Measurements from ENCODE around the gene PARD6G. TPM values are rescaled to one million over a fixed set of nuclear protein-coding genes. Genes with fewer than 3 reads are reported as not detected.

The PARD6G gene
- total RNA-seq, 1 donor from 2014 or later = 29.6 TPM

GRCh38 chr18:80168346-80168745 lies 79.0 kb downstream of the PARD6G start:
- Mint-ChIP-seq H3K4me3 (ENCODE audit: unreplicated experiment) (no peak overlapping the region), H3K36me3 (ENCODE audit: low read depth, unreplicated experiment) (peaks cover 29% of the 10 kb centered on the region)
- no peak for FAIRE-seq

DNA sequence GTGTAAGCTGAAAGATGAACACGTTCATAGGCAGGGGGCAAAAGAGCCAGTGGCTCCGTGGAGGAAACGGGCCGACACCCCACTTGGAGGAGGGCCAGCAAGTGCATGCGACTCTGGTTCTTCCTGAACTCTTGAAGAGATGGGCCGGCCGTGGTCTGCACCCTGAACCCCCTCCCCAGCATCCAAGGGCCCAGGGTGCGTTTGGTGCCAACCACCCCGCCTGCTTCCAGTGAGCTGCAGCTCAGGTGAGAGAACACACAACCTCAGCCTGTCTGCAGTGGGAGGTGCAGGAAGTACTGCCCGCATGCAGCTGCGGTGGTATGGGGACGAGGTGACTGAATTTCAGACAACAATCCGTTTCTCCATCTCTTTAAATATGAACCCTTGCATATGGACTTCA lies 79.4 kb downstream of the PARD6G start:
- no peak for DNase-seq (ENCODE audit: low read depth)
- no peaks in the 10 kb centered on the region for H3K79me2 ChIP-seq (ENCODE audit: insufficient read depth, low read length)

More at GRCh38 chr18:80168346-80168745, 79.0 kb downstream of the PARD6G start:
- Mint-ChIP-seq H3K9me3 (ENCODE audit: unreplicated experiment) (peaks cover 16% of the 10 kb centered on the region), H3K27me3 (ENCODE audit: low read depth, unreplicated experiment) (no peaks in the 10 kb centered on the region), H3K4me1 (ENCODE audit: low read depth, unreplicated experiment) (peaks cover 27% of the 10 kb centered on the region), H3K27ac (ENCODE audit: unreplicated experiment) (no peak overlapping the region)
- Histone ChIP-seq H3K27me3 (ENCODE audit: insufficient read depth, low read length) (no peaks in the 10 kb centered on the region), H3K4me3 (ENCODE audit: insufficient read depth, low read depth, low read length) (no peak overlapping the region), H3K4me1 (ENCODE audit: insufficient read depth, low read length) (no peaks in the 10 kb centered on the region), H4K20me1 (ENCODE audit: insufficient read depth, low read length) (no peaks in the 10 kb centered on the region), H3K4me2 (ENCODE audit: low read length) (no peak overlapping the region), H3K27ac (ENCODE audit: low read depth, low read length) (no peak overlapping the region), H3K36me3 (ENCODE audit: insufficient read depth, low read length) (no peaks in the 10 kb centered on the region), H3K9me3 (ENCODE audit: insufficient read depth, low read depth, low read length) (no peaks in the 10 kb centered on the region), H2AFZ (ENCODE audit: low read depth, low read length) (no peak overlapping the region), H3K9ac (ENCODE audit: low read length) (no peak overlapping the region), H3K79me2 (ENCODE audit: insufficient read depth, low read length) (no peaks in the 10 kb centered on the region)
- DNase-seq (ENCODE audit: low read depth) = no peak
- TF ChIP-seq CTCF (IDR thresholded peaks at IDR 0.05; ENCODE audit: insufficient read depth, low read depth, low read length) (no peak), EZH2 (IDR thresholded peaks at IDR 0.05; ENCODE audit: insufficient read depth, low read length) (no peak)

More for the DNA sequence above, 79.4 kb downstream of the PARD6G start:
- Mint-ChIP-seq H3K4me3 (ENCODE audit: unreplicated experiment) (no peak overlapping the region), H3K27me3 (ENCODE audit: low read depth, unreplicated experiment) (no peaks in the 10 kb centered on the region), H3K4me1 (ENCODE audit: low read depth, unreplicated experiment) (peaks cover 27% of the 10 kb centered on the region), H3K9me3 (ENCODE audit: unreplicated experiment) (peaks cover 16% of the 10 kb centered on the region), H3K36me3 (ENCODE audit: low read depth, unreplicated experiment) (peaks cover 30% of the 10 kb centered on the region), H3K27ac (ENCODE audit: unreplicated experiment) (no peak overlapping the region)
- no peak overlapping the region for H3K4me2 ChIP-seq (ENCODE audit: low read length)
- H2AFZ ChIP-seq (ENCODE audit: low read depth, low read length) = no peak overlapping the region
- no peaks in the 10 kb centered on the region for H3K27me3 ChIP-seq (ENCODE audit: insufficient read depth, low read length)
- no peak overlapping the region for H3K4me3 ChIP-seq (ENCODE audit: insufficient read depth, low read depth, low read length)
- no peak for FAIRE-seq
- no peak overlapping the region for H3K27ac ChIP-seq (ENCODE audit: low read depth, low read length)
- TF ChIP-seq EZH2 (IDR thresholded peaks at IDR 0.05; ENCODE audit: insufficient read depth, low read length) (no peak), CTCF (IDR thresholded peaks at IDR 0.05; ENCODE audit: insufficient read depth, low read depth, low read length) (no peak)
- H3K36me3 ChIP-seq (ENCODE audit: insufficient read depth, low read length) = no peaks in the 10 kb centered on the region
- no peaks in the 10 kb centered on the region for H3K9me3 ChIP-seq (ENCODE audit: insufficient read depth, low read depth, low read length)
- no peak overlapping the region for H3K9ac ChIP-seq (ENCODE audit: low read length)
- H3K4me1 ChIP-seq (ENCODE audit: insufficient read depth, low read length) = no peaks in the 10 kb centered on the region
- no peaks in the 10 kb centered on the region for H4K20me1 ChIP-seq (ENCODE audit: insufficient read depth, low read length)

All from astrocyte (in vitro differentiated cells and primary cell).